GM18520 (cell line): ENCODE measurements around the gene ANKMY1.

Source experiments
- ATAC-seq: cut with Tn5 transposase; IDR thresholded peaks from one replicate; pipeline ENCODE4 v1.9.1; 2021; ENCODE audit not compliant: unreplicated experiment

ANKMY1 gene, protein sequence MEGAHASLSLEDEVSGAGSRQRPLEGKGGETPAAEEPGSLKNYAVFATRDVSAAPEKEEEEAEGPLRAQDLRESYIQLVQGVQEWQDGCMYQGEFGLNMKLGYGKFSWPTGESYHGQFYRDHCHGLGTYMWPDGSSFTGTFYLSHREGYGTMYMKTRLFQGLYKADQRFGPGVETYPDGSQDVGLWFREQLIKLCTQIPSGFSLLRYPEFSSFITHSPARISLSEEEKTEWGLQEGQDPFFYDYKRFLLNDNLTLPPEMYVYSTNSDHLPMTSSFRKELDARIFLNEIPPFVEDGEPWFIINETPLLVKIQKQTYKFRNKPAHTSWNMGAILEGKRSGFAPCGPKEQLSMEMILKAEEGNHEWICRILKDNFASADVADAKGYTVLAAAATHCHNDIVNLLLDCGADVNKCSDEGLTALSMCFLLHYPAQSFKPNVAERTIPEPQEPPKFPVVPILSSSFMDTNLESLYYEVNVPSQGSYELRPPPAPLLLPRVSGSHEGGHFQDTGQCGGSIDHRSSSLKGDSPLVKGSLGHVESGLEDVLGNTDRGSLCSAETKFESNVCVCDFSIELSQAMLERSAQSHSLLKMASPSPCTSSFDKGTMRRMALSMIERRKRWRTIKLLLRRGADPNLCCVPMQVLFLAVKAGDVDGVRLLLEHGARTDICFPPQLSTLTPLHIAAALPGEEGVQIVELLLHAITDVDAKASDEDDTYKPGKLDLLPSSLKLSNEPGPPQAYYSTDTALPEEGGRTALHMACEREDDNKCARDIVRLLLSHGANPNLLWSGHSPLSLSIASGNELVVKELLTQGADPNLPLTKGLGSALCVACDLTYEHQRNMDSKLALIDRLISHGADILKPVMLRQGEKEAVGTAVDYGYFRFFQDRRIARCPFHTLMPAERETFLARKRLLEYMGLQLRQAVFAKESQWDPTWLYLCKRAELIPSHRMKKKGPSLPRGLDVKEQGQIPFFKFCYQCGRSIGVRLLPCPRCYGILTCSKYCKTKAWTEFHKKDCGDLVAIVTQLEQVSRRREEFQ

DNA sequence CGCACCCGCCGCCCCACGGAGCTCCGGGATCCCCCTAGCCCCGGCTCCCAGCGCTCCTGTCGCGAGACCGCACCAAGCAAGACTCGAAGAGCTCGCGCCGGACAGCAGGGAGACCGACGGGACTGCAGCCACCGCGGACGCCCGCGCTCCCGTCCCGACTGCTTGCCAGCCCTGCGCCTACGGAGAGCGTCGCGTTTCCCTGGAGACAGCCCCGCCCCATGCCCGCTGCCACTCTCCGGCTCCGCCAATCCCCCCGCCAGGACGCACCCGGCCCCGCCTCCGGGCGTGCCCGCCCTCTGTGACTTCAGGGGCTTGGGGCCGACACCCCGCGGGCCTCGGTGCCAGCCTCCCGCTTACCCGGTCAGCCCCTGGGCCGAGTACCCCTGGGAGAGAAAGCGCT lies at the start of gene ANKMY1:
Gene ANKMY1, minus strand, starts transcription at position 181 of the 400 bp plus-strand sequence. CDS start 653 bp downstream, outside the sequence.
- ATAC-seq: no peak

DNA sequence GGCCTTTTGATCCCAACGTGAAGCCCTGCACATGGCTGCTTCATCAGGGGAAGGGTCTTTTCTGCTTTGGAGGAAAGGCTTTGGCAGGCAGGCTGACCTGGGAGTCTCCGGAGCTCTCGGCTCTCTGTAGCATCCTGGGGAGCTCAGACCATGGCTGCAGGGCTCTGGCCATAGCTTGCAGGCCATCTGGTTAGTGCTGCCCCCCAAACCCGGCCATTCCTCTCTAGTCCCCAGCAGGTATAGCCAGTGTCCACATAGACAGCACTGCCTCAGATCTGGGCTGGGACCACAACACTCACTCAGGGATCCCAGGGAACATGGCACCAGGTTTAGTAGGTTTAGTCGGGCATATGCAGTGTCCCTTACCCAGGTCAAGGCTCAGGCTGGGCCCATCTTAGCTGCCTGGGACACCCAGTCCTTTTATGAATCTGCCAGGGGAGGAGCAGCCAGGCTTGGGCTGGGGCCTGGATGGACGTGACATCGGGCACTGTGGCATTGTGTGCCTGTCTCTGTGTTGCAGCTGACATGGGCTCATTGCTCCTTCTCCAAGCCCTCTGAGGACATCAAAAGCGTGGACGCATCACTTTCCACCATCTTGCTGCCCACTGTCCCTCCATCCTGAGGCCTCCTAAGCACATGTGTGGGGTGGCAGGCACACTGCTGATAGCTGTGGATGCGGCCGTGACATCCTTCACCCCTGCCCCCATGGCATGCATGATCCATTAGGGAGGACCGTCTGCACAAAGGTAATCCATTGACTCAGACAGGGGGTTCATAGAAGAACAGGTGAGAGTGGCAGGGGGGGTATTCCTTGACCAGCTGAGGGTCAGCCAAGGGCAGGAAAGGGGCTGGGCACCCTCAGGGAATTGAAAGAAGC lies 48.3 kb upstream of the ANKMY1 start:
- ATAC-seq: no peak

DNA sequence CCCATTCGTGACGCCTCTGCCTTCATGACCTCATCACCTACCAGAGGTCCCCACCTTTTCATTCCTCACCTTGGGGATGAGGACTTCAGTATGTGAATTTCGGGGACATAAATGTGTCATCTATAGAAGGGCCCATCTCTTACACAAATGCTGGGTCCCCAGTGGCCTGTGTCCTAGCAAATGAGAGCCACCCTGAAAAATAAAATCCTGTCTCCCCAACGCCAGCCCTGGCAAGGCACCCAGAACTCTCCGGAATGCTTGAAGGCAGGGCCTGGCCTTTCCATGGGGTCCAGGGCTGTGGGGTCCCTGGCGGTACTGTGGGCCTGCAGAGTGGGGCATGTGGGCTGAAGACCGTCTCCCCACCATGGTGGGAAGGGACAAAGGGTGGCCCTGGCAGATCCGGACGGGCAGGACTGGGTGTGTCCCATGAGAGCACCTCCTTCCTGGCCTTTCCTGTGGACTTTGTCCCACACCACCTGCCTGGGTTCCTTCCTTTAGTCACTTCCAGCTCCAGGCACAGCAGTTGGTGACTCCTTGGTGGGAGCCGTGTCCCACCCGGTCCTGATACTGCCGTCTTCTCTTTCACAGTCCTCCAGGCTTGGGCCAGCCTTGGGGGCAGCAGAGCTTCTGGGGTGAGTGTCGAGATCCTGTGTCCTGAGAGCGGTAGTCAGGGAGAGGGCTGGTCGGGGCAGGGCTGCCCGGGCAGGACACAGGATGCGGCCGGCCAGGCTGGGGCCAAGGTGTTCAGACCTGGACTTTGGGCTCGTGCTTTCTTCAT lies 47.3 kb upstream of the ANKMY1 start:
- ATAC-seq: no peak

DNA sequence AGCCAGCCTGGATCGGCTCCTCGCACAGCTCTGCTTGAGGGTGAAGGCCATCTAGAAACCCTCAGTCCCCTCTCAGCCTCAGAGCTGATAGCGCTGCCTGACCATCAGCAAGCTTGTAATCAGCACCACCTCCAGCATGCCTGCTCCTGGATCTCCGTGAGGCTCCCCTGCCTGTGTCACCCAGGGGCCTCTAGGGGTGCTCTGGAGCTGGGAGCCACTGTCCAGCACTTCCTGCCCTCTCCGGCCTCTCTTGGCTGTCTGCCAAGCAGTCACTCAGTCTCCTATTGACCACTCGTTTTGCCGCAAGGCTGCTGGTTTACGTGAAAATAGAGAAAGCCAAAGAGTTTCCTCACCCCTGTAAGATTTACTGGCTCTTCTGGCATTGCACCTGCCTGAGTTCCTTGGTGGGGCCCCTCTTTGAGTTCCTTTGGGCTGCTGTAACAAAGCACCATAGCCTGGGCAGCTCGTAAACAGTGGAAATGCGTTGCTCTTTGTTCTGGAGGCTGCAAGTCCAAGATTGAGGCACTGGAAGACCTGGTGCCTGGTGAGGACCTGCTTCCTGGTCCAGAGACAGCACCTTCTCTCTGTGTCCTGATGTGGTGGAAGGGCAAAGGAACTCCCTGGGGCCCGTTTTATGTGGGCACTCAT lies 46.6 kb upstream of the ANKMY1 start:
- ATAC-seq: no peak

DNA sequence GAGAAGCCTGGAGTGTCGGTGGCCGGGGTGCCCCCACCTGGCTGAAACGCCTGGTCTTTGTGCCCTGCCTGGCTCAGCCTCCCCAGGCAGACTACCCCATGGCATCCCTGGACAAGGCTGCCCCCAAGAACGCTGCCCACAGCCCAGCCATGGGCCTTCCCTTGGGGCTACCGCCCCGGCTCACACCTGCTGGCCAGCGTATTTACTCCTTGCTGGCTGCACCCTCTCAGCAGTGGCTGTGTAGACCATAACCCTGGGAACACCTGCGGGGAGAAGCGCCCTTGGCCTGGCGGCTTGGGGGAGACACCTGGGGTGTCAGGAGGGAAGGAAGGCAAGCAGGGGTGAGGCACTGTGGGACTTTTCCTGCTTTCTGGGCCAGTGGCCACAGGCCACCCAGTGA lies 46.1 kb upstream of the ANKMY1 start:
- no peak for ATAC-seq

DNA sequence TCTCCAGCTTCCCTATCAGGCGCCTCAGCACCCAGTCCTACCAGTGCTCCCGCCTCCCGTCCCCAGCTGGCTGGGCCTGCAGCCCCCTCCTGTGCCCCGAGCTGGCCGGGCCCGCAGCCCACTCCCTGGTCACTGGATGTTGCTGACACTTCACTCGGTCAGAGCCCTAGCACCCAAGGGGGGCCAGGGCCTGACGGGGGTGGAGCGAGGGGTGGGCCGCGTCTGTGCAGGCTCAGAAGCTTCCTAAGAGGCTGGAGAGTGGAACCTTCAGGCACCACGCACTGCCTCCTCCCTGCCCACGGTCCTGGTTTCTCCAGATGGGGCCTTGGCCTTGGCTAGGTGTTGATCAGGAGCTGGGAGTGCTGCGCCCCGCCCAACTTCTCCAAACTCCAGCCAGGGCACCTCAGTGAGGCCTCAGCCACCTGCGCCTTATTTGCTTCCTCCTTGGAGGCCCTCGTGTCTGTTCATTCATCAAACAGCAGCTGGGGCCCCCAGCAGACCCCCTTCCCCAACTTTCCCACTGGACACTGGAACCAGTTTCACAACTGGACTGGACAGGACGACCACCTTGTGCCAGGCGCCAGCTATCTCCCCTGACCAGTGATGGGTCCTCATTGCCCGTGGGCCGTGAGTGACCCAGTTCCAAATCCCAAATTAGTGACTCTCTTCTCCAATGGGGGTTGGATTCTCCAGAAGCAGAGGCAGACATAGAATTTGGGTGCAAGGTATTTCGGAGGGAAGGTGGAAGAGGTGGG lies 45.5 kb upstream of the ANKMY1 start:
- no peak for ATAC-seq

DNA sequence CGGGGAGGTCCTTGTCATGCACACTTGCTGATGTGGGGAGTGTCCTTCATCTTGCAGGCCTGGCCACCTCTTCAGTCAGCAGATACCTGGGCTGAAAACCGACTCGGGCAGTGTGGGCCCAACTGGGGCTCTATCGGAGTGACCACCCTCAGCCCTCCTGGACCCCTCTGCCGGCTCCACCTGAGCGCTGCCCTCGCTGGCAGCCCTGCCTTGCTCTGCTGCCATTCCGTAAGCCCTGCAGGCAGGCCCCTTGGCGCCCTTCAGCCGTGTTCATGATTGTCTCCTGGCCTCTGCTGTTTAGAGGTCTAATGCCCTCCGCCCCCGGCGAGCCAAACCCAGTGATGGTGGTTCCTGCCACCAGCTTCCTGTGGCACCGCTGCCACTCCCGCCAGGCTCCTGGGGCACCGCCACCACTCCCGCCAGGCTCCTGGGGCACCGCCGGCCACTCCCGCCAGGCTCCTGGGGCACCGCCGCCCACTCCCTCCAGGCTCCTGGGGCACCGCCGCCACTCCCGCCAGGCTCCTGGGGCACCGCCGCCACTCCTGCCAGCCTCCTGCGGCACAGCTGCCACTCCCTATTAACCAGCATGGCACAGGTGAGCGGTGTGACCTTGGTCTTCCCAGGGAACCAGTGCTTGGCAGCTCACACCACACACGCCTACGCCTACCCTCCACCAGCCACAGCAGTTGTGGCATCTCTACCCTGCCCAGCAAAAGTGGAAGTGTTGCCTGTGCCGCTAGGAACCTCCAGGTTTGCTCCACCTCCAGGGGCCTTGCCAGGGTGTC lies 44.7 kb upstream of the ANKMY1 start:
- ATAC-seq: no peak

DNA sequence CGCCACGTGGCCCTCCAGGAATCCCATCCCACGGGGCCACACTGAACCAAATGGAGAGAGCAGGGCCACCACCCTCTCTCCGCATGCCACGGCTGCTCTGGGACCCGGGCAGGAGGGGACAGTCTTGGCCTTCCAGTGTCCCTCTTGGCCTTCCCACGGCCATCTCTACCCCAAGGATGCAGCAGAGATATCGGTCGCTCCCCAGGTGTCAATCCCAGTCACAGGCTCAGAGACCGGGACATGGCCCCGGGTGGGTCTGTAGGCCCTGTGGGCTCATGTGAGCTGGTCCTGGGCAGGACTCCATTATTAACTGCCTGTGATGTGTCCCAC lies 44.0 kb upstream of the ANKMY1 start:
- no peak for ATAC-seq

DNA sequence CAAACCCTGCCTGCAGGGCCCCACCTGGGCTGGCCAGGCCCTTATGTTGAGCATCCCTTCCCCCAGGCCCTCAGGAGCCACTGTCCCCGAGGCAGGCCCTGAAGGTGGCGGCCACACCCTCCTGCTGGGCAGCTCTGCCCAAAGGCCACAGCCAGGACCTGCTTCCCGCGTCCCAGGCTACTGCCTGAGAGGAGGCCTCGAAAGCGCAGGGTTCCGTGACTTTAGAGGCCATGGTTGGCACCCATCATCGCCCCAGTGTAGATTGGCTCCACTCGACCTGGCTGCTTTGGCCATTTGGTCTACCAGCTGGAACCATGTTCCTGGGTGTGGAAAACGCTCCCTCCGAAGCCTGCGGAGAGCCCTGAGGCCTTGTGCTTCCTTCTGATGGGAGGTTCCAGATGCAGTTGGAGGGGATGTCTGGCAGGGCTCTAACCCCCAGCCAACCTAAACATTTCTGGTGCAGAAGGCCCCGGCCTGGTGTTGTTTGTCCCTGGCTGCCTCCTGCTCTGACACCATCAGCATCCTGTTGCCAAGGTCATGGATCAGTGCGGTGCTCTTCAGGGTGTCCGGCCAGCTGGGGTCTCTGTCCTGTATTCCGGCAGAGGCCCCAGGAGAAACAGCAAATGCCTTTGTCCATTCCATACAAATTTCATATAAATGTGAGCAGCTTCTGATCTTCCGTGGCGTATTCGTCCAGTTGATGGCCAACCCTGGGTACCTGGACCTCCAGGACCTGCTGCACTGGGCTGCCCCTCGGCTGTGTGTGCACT lies 43.5 kb upstream of the ANKMY1 start:
- ATAC-seq: no peak

DNA sequence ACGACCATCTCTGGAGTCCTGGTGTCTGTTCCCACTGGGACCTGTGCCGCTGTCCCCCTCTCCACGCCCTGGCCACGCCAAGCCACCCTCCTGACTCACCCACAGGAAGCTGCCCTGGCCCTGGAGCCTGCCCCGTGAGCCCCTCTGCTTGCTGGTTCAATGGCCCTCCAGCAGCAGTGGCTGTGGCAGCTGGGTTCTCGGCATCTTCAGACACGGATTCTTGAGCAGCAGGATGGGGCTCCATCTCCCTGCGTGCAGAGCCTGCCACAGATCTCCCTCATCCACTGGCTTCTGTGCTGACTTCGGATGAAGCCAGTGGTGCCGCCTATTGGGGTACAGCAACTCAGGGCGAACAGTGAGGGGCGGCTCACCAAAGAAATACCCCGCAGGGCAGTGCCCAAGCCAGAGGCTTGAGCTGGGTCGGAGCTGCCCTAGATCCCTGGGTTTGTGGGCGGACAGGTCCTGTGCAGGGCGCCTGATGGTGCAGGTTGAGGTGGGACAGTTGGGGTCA lies 42.7 kb upstream of the ANKMY1 start:
- ATAC-seq: no peak

DNA sequence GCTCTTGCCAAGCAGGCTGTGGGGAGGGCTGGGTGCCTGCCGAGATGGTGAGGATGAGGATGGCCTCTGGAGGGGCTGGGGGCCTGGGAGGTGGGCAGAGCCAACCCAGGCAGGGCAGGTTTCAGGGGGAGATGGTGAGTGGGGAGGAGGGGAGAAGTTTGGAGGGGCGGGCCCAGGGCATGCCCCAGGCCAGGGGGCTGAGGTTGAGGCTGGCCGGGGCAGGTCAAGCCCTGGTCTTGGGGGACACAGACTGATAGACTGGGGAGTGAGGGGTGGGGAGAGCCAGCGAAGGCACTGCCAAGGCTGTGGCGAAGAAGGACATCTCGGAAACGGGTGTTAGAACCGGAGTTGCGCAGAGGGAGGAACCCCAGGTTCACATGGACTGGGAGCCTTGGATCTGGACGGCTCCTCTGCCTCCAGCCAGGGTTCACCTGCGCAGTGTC lies 41.4 kb upstream of the ANKMY1 start:
- ATAC-seq: no peak

DNA sequence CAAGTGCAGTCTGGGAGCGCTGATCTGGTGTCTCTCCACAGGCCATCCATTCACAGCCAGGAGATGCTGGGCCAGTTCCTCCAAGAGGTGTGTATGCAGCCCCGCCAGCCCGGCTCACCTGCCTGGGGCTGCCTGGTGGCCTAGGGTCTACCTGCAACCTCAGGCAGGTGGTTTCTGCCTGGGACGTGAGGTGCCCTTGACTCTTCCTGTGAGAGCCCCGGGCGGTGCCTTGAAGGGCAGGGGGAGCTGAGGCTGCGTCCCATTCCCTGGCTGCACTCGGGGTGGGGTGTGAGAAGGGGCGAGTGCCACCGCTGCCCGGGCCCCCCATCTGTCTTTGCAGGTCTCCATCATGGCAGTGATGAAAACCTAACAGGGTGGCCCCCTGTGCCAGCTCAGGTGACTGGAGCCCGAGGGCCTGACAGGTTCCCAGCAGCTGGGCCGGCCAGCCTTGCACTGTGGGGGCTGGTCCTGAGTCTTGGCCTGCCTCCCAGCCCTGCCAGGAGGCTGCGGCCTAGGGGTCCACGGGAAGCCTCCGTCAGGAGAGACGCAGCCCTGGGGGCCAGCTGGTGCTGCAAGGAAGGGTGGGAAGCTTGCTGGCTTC lies 40.6 kb upstream of the ANKMY1 start:
- no peak for ATAC-seq

DNA sequence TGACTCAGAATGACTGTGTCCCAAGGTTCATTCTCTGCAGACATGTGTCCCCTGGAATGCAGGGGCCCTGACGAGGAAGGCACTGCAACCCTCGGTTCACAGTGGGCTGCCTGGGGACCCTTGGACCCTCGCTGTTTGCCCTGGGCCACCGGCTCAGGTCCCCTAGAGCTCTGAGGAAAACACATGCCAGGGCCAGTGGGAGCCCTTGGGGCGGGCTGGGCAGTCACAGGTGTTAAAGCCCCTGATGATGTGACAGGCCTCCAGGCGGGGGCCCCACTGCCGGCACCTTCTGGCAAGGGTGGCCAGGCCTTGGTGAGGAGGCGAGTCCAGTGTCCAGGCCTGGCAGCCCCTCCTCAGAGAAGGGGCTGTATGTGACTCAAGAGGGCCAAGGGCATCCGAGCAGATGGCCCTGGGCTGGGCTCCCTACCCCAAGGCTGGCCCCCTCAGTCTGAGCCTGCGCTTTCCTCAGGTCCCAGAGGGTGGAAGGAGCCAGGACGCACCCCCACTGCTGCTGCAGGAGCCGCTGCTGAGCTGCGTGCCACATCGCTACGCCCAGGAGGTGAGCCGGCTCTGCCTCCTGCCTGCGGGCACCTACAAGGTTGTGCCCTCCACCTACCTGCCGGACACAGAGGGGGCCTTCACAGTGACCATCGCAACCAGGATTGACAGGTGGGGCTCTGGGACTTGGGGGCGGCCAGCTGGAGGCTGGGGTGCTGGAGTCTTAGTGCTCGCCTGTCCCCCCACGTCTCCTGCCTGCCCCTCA lies 39.8 kb upstream of the ANKMY1 start:
- ATAC-seq: no peak

DNA sequence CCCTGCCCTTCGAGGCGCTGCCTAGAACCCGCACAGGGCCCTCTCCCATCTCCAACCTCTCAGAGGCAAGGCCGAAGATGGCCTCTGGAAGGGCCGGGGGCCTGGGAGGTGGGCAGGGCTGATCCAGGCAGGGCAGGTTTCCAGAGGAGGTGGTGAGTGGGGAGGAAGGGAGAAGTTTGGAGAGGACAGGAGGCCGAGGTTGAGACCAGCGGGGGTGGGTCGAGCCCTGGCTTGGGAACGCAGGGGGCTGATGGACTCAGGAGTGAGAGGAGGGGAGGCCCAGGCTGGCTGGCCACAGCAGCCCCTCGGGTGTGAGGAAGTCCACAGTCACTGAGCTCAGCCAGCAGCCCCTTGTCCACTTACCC lies 39.2 kb upstream of the ANKMY1 start:
- no peak for ATAC-seq

DNA sequence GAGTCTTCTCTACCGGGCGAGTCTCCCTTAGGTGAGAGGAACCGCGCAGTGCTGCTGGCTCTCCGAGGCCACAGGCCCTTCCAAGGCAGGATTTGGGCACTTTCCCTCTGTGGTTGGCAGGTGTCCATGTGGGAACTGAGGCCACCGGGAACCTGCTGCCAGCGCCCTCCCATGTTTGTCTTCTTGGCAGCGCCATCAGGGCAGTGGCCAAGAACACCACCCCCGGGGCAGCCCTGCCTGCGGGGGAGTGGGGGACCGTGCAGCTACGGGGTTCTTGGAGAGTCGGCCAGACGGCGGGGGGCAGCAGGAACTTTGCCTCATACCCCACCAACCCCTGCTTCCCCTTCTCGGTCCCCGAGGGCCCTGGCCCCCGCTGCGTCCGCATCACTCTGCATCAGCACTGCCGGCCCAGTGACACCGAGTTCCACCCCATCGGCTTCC lies 38.7 kb upstream of the ANKMY1 start:
- no peak for ATAC-seq

DNA sequence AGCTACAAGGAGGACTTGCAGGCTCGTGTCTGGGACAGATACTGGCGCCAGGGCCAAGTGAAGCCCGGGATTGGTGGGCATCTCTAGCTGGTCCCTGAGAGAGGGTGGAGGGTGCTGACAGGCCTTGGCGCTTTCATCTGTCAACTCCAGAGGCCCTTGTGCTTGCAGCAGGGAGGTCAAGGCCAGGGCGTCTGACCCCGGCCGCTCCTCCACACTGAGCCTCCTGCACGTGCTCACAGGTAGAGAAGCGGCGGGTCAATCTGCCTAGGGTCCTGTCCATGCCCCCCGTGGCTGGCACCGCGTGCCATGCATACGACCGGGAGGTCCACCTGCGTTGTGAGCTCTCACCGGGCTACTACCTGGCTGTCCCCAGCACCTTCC lies 38.3 kb upstream of the ANKMY1 start:
- ATAC-seq: no peak
